Measurements from ENCODE around the gene MAPK8IP2.
"Not testable (repeated sequence)": the region's sequence is repeated elsewhere in the genome, so short reads cannot be mapped to it uniquely, and the experiment has no call there.

The MAPK8IP2 gene

GRCh38 chr22:50641696-50642607 lies 41.4 kb downstream of the MAPK8IP2 start:
- no peak for DNase-seq

GRCh38 chr22:50643021-50643820 lies 42.6 kb downstream of the MAPK8IP2 start:
- DNase-seq, result not testable (repeated sequence)

- DNase-seq, result not testable (repeated sequence)
Observed at GRCh38 chr22:50643821-50644101, 43.2 kb downstream of the MAPK8IP2 start.

- DNase-seq, result no peak
Observed at GRCh38 chr22:50653256-50653655, 52.7 kb downstream of the MAPK8IP2 start.

GRCh38 chr22:50654664-50655063 lies 54.1 kb downstream of the MAPK8IP2 start:
- not testable (repeated sequence) for DNase-seq

- DNase-seq, result no peak
Observed at GRCh38 chr22:50656122-50657070, 55.8 kb downstream of the MAPK8IP2 start.

GRCh38 chr22:50657925-50658324 lies 57.3 kb downstream of the MAPK8IP2 start:
- DNase-seq, result no peak

- not testable (repeated sequence) for DNase-seq
Observed at GRCh38 chr22:50659711-50660110, 59.1 kb downstream of the MAPK8IP2 start.

- no peak for DNase-seq
Observed at GRCh38 chr22:50660306-50660705, 59.7 kb downstream of the MAPK8IP2 start.
